HG02610 (cell line): ENCODE data around the gene EDEM3.

Source experiments
- ATAC-seq: cut with Tn5 transposase; IDR thresholded peaks from one replicate; pipeline ENCODE4 v1.9.1; 2021; ENCODE audit warnings: mild to moderate bottlenecking, moderate library complexity; ENCODE audit not compliant: unreplicated experiment

Gene EDEM3

GRCh38 chr1:184646178-184646701 is 108.4 kb downstream of the EDEM3 start:
- no peak for ATAC-seq

DNA sequence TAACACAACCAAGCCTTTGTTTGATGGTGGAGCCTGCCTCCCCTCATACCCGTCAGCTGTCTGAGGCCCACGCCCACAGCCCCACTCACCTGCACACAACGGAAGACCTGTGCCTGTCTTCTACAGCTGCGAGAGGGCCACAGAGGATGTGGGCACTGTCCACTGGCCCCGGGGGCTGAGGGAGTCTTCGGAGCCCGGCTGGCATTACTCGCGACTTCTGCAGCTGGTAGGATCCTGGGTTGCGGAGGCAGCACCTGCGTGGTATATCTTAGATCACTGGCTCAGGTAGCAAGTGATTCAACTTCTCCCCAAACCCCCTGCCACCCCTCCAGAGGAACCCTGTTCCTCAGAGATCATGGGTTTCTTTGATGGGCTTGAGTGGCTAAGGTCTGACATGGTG is 109.9 kb downstream of the EDEM3 start:
- ATAC-seq, result no peak

DNA sequence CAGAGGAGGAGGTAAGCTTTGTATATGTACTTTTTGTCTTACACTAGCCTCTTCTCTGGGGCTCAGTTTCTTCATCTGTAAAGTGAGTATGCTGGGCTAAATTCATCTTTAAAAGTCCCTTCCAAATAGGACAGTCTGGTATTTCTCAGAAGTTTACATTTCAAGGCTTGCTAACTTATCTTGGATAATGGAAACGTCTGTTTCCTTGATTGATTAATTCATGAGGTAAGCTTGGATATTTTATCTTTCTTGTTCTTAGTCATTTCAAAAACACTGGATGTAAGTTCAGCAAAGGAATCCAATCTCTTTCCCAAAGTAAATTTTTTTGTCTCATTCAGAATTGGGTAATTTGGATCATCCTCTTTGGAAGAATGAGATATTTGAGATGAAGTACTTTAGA is 111.0 kb downstream of the EDEM3 start:
- no peak for ATAC-seq

GRCh38 chr1:184641894-184642293 is 112.8 kb downstream of the EDEM3 start:
- no peak for ATAC-seq

DNA sequence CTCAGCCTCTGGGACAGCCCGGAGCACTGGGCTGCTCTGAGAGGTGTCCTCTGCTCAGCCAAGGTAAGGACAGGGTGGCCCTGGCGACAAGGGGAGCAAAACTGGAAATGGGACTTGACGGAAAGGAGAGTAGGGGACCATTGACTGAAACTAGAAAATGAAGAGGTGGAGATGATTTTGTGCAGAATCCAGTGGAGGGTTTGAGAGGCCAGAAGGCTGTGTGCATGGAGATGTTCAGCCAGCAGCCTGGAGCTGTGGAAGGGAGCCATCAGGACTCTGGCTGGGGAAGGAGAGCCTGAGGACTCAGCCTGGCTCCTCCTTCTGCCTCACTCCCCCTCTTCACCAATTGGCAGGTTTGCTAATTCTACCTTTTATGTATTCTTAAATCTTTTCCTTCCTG is 114.2 kb downstream of the EDEM3 start:
- no peak for ATAC-seq
